Endothelial cell of umbilical vein (primary cell): Measurements from ENCODE around the gene CTDSP1.

ENCODE experiments used
- CTCF ChIP-seq, 2 donors: IDR thresholded peaks; 1 replicate in 1 of 2; 2 replicates in 1 of 2; pipeline ENCODE4 v1.5.1; 2011; ENCODE audit warnings: low read length in 2 of 2, mild to moderate bottlenecking in 2 of 2, moderate library complexity in 2 of 2, control low read depth in 1 of 2, inconsistent platforms in 1 of 2, low read depth in 1 of 2; ENCODE audit not compliant: insufficient read depth in 1 of 2; ENCODE audit errors: extremely low read depth in 1 of 2
- EZH2 ChIP-seq: IDR thresholded peaks from 2 replicates; pipeline ENCODE4 v1.6.1; 2012; ENCODE audit warnings: borderline replicate concordance, low read depth, mild to moderate bottlenecking, moderate library complexity, low read length, inconsistent platforms; ENCODE audit not compliant: severe bottlenecking
- FOS ChIP-seq: IDR thresholded peaks from 2 replicates; pipeline ENCODE4 v1.6.1; 2011; ENCODE audit warnings: mild to moderate bottlenecking, low read length, moderate library complexity, borderline replicate concordance; ENCODE audit not compliant: insufficient read depth
- MAX ChIP-seq: IDR thresholded peaks from 2 replicates; pipeline ENCODE4 v1.6.1; 2011; ENCODE audit not compliant: insufficient read depth, insufficient read length
- MYC ChIP-seq: IDR thresholded peaks from one replicate; pipeline ENCODE4 v1.6.1; 2011; ENCODE audit warnings: mild to moderate bottlenecking, low read depth, low read length
- POLR2A ChIP-seq: IDR thresholded peaks from 2 replicates; pipeline ENCODE4 v1.6.1; 2012; ENCODE audit warnings: low read depth, mild to moderate bottlenecking, control low read depth, low read length
- POLR2AphosphoS5 ChIP-seq: IDR thresholded peaks from 2 replicates; pipeline ENCODE4 v1.6.1; 2012; ENCODE audit warnings: low read depth, mild to moderate bottlenecking, control low read depth, low read length, moderate library complexity; ENCODE audit not compliant: insufficient read depth

GRCh38 chr2:218366621-218367414 lies 32.9 kb upstream of the CTDSP1 start:
- no peak for TF ChIP-seq CTCF (IDR thresholded peaks at IDR 0.05; ENCODE audit: extremely low read depth in 1 of 2, insufficient read depth in 1 of 2, low read depth in 1 of 2, low read length in 2 of 2)
- no peak for TF ChIP-seq POLR2AphosphoS5
- no peak for TF ChIP-seq MAX
- TF ChIP-seq MYC, result no peak
- no peak for TF ChIP-seq EZH2
- no peak for TF ChIP-seq POLR2A
- no peak for TF ChIP-seq FOS
